GM12864 (cell line): ENCODE measurements around the gene IDUA.
"Not testable (repeated sequence)": the region's sequence is repeated elsewhere in the genome, so short reads cannot be mapped to it uniquely, and the experiment has no call there.

Source experiments
- DNase-seq: peaks from one replicate; pipeline ENCODE4 v3.0.0-alpha.2; 2011; ENCODE audit warnings: low read depth
- H3K4me3 ChIP-seq: 2 replicates; pipeline ENCODE4 v1.5.1; 2011; ENCODE audit warnings: mild to moderate bottlenecking, low read depth, low read length, control low read depth
- TF ChIP-seq, protein P1 (sequence below): IDR thresholded peaks from 2 replicates; pipeline ENCODE4 v1.5.1; 2011; ENCODE audit warnings: low read depth, mild to moderate bottlenecking, moderate library complexity, low read length, control low read depth, inconsistent platforms; ENCODE audit errors: missing control alignments

IDUA gene

DNA sequence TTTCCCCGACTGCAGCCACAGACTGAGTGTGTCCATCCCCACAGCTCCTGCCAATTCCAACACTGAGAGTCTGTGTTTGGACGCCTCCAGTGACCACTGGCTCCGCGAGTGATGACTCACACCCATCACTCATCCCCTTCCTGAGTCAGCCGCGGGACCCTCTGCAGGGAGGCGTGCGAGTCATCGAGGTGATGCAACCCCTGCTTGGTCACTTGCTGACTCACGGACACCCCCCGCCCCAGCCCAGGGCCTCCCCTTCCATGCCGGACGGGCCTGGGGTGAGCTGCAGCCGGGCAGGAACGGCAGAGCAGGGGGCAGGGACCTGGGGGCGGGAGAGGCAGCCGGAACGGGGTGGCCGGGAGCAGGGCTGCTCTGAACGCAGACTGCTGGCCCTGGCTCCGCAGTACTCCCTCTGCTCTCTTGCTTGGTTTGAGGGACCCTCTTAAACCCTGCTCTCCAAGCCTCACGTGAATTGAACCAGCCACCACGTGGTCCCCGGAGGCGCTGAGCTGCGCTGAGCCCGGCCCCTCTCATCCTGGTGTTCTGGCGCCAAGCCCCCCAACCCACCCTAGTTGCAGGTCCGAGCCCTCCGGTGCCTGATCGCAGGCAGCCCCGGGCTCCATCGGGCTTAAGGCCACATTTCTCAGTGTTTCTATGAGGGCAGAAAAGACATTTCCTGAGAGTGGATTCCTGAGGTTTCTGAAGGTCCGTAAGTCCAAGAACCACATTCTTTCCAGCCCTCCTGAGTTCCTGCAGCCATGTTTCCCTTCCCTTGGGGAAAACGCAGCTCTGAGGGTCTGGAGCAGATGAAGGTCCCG, 57.0 kb downstream of the IDUA start:
- no peak for DNase-seq
- H3K4me3 ChIP-seq: no peak overlapping the region
- TF ChIP-seq, protein P1, sequence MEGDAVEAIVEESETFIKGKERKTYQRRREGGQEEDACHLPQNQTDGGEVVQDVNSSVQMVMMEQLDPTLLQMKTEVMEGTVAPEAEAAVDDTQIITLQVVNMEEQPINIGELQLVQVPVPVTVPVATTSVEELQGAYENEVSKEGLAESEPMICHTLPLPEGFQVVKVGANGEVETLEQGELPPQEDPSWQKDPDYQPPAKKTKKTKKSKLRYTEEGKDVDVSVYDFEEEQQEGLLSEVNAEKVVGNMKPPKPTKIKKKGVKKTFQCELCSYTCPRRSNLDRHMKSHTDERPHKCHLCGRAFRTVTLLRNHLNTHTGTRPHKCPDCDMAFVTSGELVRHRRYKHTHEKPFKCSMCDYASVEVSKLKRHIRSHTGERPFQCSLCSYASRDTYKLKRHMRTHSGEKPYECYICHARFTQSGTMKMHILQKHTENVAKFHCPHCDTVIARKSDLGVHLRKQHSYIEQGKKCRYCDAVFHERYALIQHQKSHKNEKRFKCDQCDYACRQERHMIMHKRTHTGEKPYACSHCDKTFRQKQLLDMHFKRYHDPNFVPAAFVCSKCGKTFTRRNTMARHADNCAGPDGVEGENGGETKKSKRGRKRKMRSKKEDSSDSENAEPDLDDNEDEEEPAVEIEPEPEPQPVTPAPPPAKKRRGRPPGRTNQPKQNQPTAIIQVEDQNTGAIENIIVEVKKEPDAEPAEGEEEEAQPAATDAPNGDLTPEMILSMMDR: no peak

DNA sequence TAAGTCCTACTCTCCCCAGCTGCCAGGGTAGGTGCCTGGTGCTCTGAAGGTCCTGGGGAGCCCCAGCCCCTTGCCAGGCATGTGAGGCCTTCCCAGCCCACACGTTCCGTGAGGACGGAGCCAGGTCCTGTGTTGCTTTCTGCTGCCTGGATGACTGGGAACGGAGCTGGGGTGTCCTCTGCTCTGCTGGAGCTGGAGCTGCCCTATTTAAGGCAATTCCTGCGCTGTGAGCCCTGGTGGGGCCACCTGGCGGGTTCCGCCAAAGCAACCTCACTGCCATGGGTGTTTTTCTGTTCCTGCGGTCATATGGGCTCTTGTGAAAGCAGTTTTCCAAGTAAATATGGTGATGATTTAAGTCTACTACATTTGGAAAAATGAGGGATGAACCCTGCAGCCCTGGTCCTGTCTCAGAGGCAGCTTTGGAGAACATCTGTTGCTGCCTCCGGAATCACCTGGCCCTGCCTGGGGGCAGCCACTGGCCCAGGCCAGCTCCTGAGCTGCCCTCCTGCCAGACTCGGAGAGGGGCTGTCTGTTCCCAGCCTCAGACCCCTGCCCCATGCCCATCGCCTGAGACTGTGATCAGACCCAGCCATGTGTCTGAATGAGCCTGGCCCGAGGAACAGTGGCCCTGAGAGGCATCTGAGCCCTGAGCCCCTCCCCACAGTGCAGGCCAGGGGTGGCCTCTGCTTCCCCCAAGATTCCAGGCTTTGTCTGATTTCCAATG, 57.8 kb downstream of the IDUA start:
- no peak for DNase-seq
- no peak overlapping the region for H3K4me3 ChIP-seq
- TF ChIP-seq, protein P1: no peak

DNA sequence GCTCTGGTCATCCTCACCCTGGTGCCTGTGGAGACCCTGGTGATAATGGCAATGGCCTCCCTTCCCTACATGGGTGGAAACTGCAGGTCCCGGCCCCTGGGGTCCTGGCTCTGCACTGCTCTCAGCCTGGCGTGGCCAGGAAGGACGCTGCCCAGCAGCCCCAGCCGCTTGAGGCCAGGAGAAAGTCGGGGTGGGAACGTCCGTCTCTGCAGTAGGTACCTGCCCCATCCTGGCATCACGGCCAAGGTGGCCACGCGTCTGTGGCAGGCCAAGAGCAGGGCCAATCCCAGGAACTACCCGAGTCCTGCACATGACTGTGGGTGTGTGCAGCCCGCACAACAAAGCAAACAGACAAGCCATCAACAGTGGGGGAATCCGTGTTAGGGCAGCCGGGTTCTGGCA, 58.4 kb downstream of the IDUA start:
- TF ChIP-seq, protein P1: no peak
- no peak for DNase-seq
- H3K4me3 ChIP-seq: no peak overlapping the region

DNA sequence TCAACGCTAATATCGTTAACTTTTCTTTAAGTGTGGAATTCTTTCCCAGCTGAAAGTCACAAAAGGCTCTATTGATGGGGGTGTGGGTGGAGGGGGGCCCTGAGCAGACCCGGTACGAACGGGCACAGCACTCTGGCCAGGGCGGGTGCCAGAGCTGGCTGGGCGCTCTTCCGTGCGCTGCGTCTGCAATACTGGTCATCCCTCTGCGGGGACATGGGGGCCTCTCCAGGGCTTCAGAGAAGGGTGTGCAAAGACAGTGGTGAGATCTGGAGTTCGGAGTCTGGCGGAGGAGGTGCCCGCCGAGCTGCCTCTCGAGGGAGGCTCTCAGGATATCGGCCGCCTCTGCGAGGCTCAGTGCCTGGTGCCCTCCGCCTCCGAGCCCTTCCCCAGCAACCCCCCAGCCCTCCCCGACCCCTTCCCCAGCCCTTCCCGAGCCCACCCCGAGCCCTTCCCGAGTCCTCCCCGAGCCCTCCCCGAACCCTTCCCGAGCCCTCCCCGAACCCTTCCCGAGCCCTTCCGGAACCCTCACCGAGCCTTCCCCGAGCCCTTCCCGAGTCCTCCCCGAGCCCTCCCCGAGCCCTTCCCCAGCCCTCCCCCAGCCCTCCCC, 58.9 kb downstream of the IDUA start:
- TF ChIP-seq, protein P1: no peak
- no peak for DNase-seq
- no peak overlapping the region for H3K4me3 ChIP-seq

DNA sequence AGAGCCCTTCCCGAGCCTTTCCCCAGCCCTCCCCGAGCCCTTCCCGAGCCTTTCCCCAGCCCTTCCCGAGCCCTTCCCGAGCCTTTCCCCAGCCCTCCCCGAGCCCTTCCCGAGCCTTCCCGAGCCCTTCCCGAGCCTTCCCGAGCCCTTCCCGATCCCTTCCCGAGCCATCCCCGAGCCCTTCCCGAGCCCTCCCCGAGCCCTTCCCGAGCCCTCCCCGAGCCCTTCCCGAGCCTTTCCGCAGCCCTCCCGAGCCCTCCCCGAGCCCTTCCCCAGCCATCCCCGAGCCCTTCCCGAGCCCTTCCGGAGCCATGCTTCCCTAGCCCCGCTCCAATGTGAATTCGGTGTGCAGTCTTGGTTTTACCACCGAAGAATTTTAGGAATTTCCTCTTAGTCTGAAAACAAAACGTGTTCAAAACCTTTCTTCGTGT, 59.8 kb downstream of the IDUA start:
- DNase-seq, H3K4me3 ChIP-seq: not testable (repeated sequence)

DNA sequence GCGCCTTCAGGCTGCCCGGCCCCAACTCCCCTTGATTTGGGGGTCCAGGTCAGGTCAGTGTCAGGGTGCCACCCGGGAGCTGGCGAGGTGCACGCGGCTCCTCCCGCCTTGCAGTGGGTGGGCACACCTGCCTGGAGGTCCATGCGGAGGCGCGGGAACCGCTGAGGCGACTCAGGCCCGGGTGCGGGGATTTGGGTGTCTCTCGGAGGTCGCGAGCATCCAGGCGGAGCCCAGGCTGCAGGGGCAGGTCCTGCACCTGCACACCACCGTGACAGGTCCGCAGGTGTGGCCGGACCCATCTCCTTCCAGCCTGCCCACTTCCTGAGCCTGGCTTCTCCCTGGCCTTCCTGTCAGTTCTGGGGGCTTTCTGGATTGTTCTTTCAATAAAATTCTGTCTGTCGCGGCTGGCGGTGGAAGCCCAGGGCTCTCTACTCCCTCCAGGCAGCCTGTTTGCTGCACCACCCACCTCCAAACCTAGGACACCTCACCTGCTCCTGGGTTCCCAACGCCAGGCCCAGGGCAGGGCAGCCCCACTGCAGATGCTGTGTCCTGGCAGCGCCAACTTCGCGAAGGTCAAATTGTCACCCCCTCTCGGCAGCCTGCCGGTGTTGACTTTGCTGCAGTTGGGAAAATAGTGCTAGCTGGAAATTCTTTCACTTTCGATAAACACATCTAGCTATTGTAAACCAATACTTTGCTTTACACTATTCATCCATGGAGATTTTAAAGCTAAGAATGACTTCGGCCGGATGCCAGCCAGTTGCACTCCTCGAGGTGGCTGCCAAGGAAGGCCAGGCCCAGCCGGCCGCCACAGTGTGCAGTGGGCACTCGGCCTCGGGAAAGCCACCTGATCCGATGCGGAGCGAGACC, 60.5 kb downstream of the IDUA start:
- DNase-seq: no peak
- no peak overlapping the region for H3K4me3 ChIP-seq
- TF ChIP-seq, protein P1: no peak
